DMS114 treated with DMSO at 0.1 percent for 48 hours (cell line): ENCODE results near the gene SIRT4.
"Not testable (repeated sequence)": the region's sequence is repeated elsewhere in the genome, so short reads cannot be mapped to it uniquely, and the experiment has no call there.

ENCODE experiments used
- DNase-seq: peaks from one replicate; lab custom pipeline; 2025; ENCODE audit not compliant: unreplicated experiment; lab: John Stamatoyannopoulos, UW

Gene SIRT4, protein sequence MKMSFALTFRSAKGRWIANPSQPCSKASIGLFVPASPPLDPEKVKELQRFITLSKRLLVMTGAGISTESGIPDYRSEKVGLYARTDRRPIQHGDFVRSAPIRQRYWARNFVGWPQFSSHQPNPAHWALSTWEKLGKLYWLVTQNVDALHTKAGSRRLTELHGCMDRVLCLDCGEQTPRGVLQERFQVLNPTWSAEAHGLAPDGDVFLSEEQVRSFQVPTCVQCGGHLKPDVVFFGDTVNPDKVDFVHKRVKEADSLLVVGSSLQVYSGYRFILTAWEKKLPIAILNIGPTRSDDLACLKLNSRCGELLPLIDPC

GRCh38 chr12:120301962-120302815, at the start of gene SIRT4:
Gene SIRT4, plus strand, starts transcription at chr12:120302321. Its CDS starts 1,241 bp downstream, at chr12:120303562.
- peak; percentile 96 for DNase-seq

DNA sequence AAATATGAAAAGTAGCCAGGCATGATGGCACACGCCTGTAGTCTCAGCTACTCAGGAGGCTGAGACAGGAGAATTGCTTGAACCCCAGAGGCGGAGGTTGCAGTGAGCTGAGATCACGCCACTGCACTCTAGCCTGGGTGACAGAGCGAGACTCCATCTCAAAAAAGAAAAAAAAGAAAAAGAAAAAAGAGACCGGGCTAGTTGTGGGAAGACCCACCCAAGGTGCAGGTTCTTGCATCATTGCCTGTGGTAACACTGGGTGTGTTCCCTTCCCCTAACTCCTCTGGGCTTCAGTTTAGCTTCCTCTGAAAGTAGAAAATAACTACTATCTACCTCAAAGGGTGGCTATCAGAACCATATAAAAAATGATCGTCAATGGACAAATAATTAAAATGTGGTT, 48.8 kb upstream of the SIRT4 start:
- not testable (repeated sequence) for DNase-seq

GRCh38 chr12:120254809-120255208, 47.3 kb upstream of the SIRT4 start:
- DNase-seq = no peak

DNA sequence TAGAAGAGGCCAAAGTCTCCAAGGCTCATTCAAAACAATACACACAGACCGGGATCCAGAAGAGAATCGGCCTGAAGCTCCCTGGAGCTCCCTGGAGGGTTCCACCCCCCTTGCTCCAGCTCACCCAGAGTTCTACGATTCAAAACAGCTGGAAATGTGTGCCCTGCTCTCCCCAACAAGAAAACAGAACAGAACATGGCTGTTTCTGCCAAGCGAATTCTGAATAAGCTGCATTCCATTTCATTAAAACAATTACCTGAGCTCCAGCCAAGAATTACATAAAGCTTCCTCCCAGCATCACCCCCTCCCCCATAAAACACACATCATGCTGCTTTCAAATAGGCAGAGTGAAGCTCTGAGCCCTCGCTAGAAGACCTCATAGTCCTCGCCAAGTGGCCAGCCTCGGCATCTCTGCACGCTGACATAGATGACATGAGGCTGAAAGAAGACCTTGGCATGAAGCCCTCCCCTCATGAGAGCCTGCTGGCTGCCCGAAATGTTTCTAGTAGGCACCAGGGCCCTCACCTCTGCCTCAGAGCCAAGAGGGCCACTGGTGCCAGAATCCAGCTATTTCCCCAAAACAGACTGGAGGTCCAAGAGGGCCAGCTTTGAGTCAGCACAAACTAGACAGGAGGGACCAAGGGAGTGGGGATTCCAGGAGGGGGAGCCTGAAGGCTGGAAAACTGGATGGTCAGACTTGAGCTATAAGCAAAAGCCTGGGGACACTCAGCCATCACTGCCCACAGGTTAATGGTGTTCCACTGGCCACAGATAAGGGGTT, 44.9 kb upstream of the SIRT4 start:
- DNase-seq = no peak

GRCh38 chr12:120258323-120258896, 43.7 kb upstream of the SIRT4 start:
- DNase-seq = no peak

DNA sequence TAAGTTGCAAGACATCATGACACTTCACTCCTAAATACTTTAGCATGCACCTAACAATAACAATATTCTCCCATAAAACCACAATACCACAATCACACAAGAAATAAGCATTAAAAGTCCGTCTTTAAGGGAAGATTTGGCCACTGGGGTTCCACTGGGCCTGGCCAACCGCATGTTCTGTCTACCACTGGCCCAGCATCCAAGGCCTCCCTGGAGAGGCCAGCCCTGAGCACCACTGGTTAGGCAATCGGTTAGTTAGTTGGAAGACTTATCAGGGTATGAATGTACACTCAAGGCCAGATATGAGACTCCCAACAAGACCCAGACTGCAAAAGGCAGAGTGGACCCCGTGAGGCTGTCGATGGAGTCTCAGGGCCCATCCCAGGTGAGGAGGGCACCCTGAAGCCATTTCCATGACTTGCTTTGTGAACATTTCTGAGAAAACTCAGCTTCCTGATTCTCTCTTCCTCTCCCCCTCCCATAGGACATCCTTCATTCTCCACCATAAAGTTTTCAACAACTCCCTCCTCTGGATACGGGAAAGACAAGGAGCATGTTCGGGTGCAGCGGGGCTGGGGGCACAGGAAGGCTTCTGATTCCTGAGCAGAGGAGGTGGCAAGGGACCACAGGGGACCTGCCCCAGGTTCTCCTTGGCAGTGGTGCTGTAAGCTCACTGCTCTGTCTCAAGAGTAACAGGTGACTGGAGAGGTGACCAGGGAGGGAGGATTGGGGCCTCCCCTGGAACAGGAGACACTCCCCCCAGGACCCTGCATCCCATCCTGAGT, 42.5 kb upstream of the SIRT4 start:
- DNase-seq = no peak

- no peak for DNase-seq
These were observed 41.5 kb upstream of the SIRT4 start for GRCh38 chr12:120260607-120261006.

GRCh38 chr12:120261951-120262851, 39.9 kb upstream of the SIRT4 start:
- DNase-seq = no peak

DNA sequence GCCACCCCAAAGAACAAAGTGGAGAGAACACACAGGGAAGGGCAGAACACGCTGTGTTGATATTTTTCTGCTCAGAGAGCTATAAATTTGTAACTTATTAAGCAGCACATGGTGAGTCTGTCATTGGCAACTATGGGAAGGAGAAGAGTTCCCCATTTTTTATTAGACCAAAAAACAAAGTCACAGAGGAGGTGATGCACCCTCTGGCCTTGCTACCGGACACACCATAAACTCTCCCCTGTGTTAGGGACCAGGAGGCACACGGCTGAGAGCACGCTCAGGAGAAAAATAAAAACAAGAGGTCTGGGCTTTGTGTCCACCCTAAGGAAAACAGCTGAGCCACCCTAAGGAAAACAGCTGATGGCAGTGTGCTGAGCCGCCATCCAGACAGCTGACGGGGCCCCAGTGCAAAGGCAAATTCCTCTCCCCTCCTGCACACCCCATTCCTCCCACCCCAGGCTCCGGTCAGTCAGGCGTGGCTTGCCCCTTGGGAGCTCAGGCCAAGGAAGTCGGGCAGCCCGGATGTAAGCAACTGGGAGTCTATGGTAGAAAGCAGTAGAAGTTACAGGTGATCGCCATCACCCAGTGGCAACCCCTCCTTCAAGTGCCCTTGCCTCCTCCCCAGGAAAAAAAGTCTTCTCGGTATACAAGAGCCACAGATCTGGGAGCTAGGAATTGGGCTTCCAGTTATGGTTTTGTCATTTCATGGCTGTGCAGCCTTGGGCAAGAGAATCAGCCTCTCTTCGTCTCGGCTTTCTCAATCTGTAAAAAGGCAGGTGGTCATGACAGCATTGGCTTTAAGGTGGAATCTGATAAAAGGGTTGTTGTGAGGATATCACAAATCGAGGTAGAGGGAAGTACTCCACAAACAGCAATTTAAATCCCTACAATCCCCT, 39.0 kb upstream of the SIRT4 start:
- DNase-seq = no peak

DNA sequence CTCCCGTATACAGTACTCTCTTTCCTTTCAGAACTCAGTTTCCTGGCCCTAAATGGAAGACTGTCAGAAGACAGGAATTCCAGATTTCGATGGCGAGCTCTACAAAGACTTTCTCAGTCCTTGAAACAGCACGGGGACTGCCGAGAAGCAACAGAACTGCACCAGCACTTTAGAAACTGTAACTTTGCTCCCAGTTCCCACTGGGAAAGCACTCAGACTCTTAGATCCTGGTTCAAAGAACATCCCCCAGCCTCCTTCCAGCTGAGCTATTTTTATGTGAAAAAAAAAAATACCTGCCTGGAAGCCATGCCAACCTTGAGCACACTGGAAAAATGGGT, 38.4 kb upstream of the SIRT4 start:
- no peak for DNase-seq

DNA sequence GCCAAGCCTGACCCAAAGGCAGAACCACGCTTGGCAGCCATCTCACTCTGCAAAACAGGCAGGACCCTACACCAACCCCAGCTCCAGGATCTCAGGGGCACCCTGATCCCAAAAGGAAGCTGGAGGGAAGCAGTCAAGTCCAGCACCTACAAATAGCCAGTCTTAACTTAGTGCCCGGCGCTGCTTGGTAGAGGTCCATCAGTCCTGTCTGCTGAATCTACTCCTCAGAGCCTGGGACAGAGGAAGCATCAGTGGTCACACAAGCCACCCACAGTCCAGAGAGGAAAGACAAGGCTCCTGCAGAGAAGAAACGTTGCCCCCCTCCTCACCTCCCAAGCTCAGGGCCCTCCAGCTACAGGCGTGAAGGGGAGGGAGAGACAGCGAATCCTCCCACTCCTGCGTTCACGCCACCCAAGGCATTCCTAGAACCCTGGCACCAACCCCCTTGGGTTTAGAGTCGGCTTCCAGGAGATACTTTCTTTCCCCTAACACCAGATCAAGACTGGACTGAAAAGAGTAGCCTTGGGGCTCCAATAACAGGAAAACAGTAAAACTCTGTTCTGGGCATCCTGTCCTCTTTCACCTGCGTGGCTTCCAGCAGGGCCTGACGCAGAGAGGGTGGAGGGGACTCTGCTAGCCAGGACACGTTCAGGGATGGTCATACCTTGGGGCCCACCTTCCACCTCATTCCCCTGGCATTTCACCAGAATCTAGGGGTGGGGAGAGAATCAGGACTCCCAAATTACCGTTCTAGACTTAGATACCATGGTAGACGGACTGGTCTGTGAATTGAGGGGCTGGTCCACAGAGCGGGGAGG, 37.8 kb upstream of the SIRT4 start:
- no peak for DNase-seq

GRCh38 chr12:120264904-120265472, 37.1 kb upstream of the SIRT4 start:
- DNase-seq = no peak

DNA sequence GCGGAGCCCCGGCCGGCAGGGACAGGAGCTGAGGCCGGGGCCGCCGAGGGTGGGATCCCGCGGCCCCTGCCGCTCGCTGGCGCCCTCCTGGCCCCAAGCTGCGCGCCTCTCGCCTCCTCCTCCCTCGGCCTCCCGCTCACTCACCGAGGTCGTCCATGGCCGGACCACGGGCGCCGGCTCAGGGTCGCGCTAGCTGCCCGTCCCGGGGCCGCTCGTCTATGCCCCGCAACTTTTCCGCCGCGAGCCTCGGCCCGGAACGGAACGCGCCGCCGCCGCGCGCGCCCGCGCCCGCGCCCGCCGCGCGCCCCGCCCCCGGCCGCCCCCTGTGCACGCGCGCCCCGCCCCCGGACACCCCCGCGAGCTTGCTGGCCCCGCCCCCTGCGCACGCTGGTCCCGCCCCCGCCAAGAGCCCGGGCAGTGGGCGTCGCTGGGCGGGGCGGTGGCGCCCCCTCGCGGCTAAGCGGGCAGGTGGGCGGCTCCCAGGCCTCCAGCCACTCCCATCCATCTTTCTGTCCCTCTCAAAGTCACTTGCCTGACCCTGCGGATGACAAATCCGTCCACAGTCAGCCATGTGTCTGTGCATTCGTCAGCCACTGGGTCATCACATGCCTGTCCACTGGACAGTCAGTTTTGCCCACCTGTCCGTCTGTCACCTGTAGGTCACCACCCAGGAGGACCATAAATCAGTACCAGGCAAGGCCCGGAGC, 36.5 kb upstream of the SIRT4 start, which contains the start of gene PXN:
Gene PXN, minus strand, starts transcription at position 258 of the 707 bp plus-strand sequence. Its CDS starts 101 bp downstream, at position 157.
- peak; percentile 51 for DNase-seq

- DNase-seq = no peak
These were observed 35.8 kb upstream of the SIRT4 start for GRCh38 chr12:120266180-120266870.

- no peak for DNase-seq
These were observed 34.4 kb upstream of the SIRT4 start for GRCh38 chr12:120267736-120268135.

DNA sequence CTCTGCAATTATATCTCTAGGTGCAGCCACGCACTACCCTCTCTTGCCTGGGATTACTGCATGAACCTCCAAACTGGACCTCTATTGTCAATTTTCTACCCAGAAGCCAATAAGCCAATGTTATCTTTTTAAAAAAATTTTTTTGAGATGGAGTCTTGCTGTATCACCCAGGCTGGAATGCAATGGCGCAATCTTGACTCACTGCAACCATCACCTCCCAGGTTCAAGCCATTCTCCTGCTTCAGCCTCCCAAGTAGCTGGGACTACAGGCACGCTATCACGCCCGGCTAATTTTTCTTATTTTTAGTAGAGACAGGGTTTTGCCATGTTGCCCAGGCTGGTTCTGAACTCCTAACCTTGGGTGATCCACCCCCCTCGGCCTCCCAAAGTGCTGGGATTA, 25.4 kb upstream of the SIRT4 start:
- DNase-seq = no peak
